SK-N-SH (cell line): ENCODE data around the gene SPO11. TPM values are rescaled to one million over a fixed set of nuclear protein-coding genes. Genes with fewer than 3 reads are reported as not detected.

Experiments
- CTCF ChIA-PET: fragments of 300-600, 350-600 bp; formaldehyde crosslinking; extraction: SDS; loops from one replicate; lab custom pipeline; 2021; lab: Yijun Ruan, JAX
- POLR2A ChIA-PET: fragments of 350-600 bp; sonication (Branson Sonifier 250); formaldehyde crosslinking; extraction: SDS; loops from one replicate; lab custom pipeline; 2020; ENCODE audit warnings: antibody characterized with exemption, inconsistent platforms; lab: Yijun Ruan, JAX
- DNase-seq: peaks from one replicate; pipeline ENCODE4 v3.0.0; 2012
- H2AFZ ChIP-seq: fragments of 200-600 bp; sonication (generic); 2 replicates; pipeline ENCODE4 v1.8.1; 2016; ENCODE audit warnings: antibody characterized with exemption, mild to moderate bottlenecking, low read depth
- H3F3A ChIP-seq: fragments of 200-600 bp; sonication (generic); replicated peaks from 2 replicates; pipeline ENCODE3; 2016; ENCODE audit warnings: antibody characterized with exemption, mild to moderate bottlenecking; ENCODE audit not compliant: insufficient read depth
- H3K27ac ChIP-seq, 2 experiments: fragments of 200-500 bp in 1 of 2; fragments of 200-600 bp in 1 of 2; sonication (Bioruptor generic) in 1 of 2; sonication (generic), shearing (Covaris generic) in 1 of 2; 2 replicates each; pipeline versions ENCODE4 v1.5.1 to v1.6.1; 2014 to 2016; ENCODE audit warnings: low read depth in 2 of 2, inconsistent platforms in 1 of 2, low read length in 1 of 2, mild to moderate bottlenecking in 1 of 2, mixed read lengths in 1 of 2
- H3K27me3 ChIP-seq: fragments of 200-600 bp; sonication (generic), shearing (Covaris generic); 2 replicates; pipeline ENCODE4 v1.6.1; 2016; ENCODE audit warnings: mixed run types; ENCODE audit not compliant: insufficient read depth
- H3K36me3 ChIP-seq, 2 experiments: fragments of 200-500 bp in 1 of 2; fragments of 200-600 bp in 1 of 2; sonication (Bioruptor generic) in 1 of 2; sonication (generic) in 1 of 2; replicated peaks in 1 of 2; 2 replicates each; pipeline versions ENCODE3 to v1.5.1; 2014 to 2016; ENCODE audit warnings: low read length in 1 of 2, mild to moderate bottlenecking in 1 of 2; ENCODE audit not compliant: insufficient read depth in 2 of 2, control insufficient read depth in 1 of 2
- H3K4me1 ChIP-seq, 2 experiments: fragments of 200-500 bp in 1 of 2; fragments of 200-600 bp in 1 of 2; sonication (Bioruptor generic) in 1 of 2; sonication (generic), shearing (Covaris generic) in 1 of 2; 2 replicates each; pipeline versions ENCODE4 v1.5.1 to v1.6.1; 2014 to 2016; ENCODE audit warnings: low read depth in 1 of 2, low read length in 1 of 2, mixed run types in 1 of 2; ENCODE audit not compliant: insufficient read depth in 2 of 2, control insufficient read depth in 1 of 2
- H3K4me2 ChIP-seq: fragments of 200-600 bp; sonication (generic), shearing (Covaris generic); 2 replicates; pipeline ENCODE4 v1.6.1; 2017; ENCODE audit warnings: mixed run types
- H3K4me3 ChIP-seq, 2 experiments: fragments of 200-500 bp in 1 of 2; fragments of 200-600 bp in 1 of 2; sonication (Bioruptor generic) in 1 of 2; sonication (generic), shearing (Covaris generic) in 1 of 2; 2 replicates each; pipeline versions ENCODE4 v1.5.1 to v1.8.1; 2014 to 2016; ENCODE audit warnings: low read depth in 2 of 2, inconsistent platforms in 1 of 2, low read length in 1 of 2, mild to moderate bottlenecking in 1 of 2, mixed read lengths in 1 of 2, moderate library complexity in 1 of 2
- H3K79me2 ChIP-seq: fragments of 200-600 bp; sonication (generic); 2 replicates; pipeline ENCODE4 v1.8.1; 2017; ENCODE audit warnings: mild to moderate bottlenecking; ENCODE audit not compliant: insufficient read depth
- H3K9ac ChIP-seq: fragments of 200-600 bp; sonication (generic); 2 replicates; pipeline ENCODE4 v1.6.1; 2017; ENCODE audit warnings: mixed run types
- H3K9me2 ChIP-seq: fragments of 200-600 bp; sonication (generic); 2 replicates; pipeline ENCODE4 v1.6.1; 2017; ENCODE audit warnings: mixed run types
- H3K9me3 ChIP-seq: fragments of 200-600 bp; sonication (generic); 2 replicates; pipeline ENCODE4 v1.6.1; 2017; ENCODE audit warnings: mixed run types, mild to moderate bottlenecking, moderate library complexity
- H4K20me1 ChIP-seq: fragments of 200-600 bp; sonication (generic); 2 replicates; pipeline ENCODE4 v1.6.1; 2017; ENCODE audit warnings: mild to moderate bottlenecking, mixed run types; ENCODE audit not compliant: insufficient read depth
- CHD2 ChIP-seq: fragments of 150-350 bp; IDR thresholded peaks from 2 replicates; pipeline ENCODE4 v1.6.1; 2018; ENCODE audit warnings: low read length; ENCODE audit not compliant: partially characterized antibody
- ELF1 ChIP-seq: IDR thresholded peaks from 2 replicates; pipeline ENCODE4 v1.4.0; 2012
- EP300 ChIP-seq, 2 experiments: IDR thresholded peaks; 2 replicates each; pipeline versions ENCODE4 v1.4.0 to v1.6.1; 2012; ENCODE audit warnings: borderline replicate concordance in 1 of 2, low read depth in 1 of 2, low read length in 1 of 2
- FOXJ3 ChIP-seq: sonication (generic); formaldehyde crosslinking; IDR thresholded peaks from 2 replicates; pipeline ENCODE4 v1.5.1; 2020; ENCODE audit warnings: mild to moderate bottlenecking, missing genetic modification reagents
- JUND ChIP-seq: IDR thresholded peaks from 2 replicates; pipeline ENCODE4 v1.4.0; 2012
- MEF2A ChIP-seq: IDR thresholded peaks from 2 replicates; pipeline ENCODE4 v1.4.0; 2012; ENCODE audit warnings: low read depth, borderline replicate concordance
- MXI1 ChIP-seq: IDR thresholded peaks from 2 replicates; pipeline ENCODE4 v1.6.1; 2012; ENCODE audit warnings: mild to moderate bottlenecking, low read depth, low read length, improper control_type of control experiment
- NFIC ChIP-seq: IDR thresholded peaks from 2 replicates; pipeline ENCODE4 v1.4.0; 2012; ENCODE audit warnings: borderline replicate concordance
- NRF1 ChIP-seq: IDR thresholded peaks from 2 replicates; pipeline ENCODE4 v1.6.1; 2012; ENCODE audit warnings: low read depth, mild to moderate bottlenecking, low read length
- PBX3 ChIP-seq: IDR thresholded peaks from 2 replicates; pipeline ENCODE4; 2012
- RFX5 ChIP-seq: IDR thresholded peaks from 2 replicates; pipeline ENCODE4 v1.6.1; 2012; ENCODE audit warnings: mild to moderate bottlenecking, improper control_type of control experiment, low read length
- RXRA ChIP-seq: IDR thresholded peaks from 2 replicates; pipeline ENCODE4 v1.4.0; 2012; ENCODE audit warnings: low read depth, mild to moderate bottlenecking, borderline replicate concordance
- SMC3 ChIP-seq: IDR thresholded peaks from 2 replicates; pipeline ENCODE4 v1.6.1; 2012; ENCODE audit warnings: low read depth, low read length, improper control_type of control experiment
- TAF1 ChIP-seq: IDR thresholded peaks from 2 replicates; pipeline ENCODE4 v1.6.1; 2012; ENCODE audit warnings: low read depth, mild to moderate bottlenecking, low read length, moderate library complexity, borderline replicate concordance
- TCF12 ChIP-seq: IDR thresholded peaks from 2 replicates; pipeline ENCODE4 v1.4.0; 2012
- TEAD4 ChIP-seq: IDR thresholded peaks from 2 replicates; pipeline ENCODE4 v1.4.0; 2012; ENCODE audit warnings: mild to moderate bottlenecking, borderline replicate concordance; ENCODE audit not compliant: insufficient read depth
- WGBS: methylation state at CpG from one replicate; pipeline ENCODE4 v1.1.6; 2017; ENCODE audit warnings: low lambda C conversion rate; 5-methylcytosine and 5-hydroxymethylcytosine counted together
- polyA plus RNA-seq, 3 experiments: library from polyadenylated mRNA; depleted of rRNA; stranded (reverse); fragments of >200 nt; gene quantifications; 2 replicates each; pipeline ENCODE4 v1.2.3, GENCODE V29; 2012
- TF ChIP-seq, protein P1 (sequence below): IDR thresholded peaks from 2 replicates; pipeline ENCODE4 v1.4.0; 2012; ENCODE audit warnings: low read depth
- TF ChIP-seq, protein P2 (sequence below): fragments of 150-350 bp; IDR thresholded peaks from 2 replicates; pipeline ENCODE4 v1.6.1; 2016; ENCODE audit warnings: mild to moderate bottlenecking, low read depth, low read length
- TF ChIP-seq, protein P3 (sequence below): IDR thresholded peaks from 2 replicates; pipeline ENCODE4 v1.6.1; 2012; ENCODE audit warnings: mild to moderate bottlenecking, low read depth, low read length, moderate library complexity

The SPO11 gene
- polyA plus RNA-seq, 1 of the 3 experiments (the other 2 are of a cell fraction) = not detected

DNA sequence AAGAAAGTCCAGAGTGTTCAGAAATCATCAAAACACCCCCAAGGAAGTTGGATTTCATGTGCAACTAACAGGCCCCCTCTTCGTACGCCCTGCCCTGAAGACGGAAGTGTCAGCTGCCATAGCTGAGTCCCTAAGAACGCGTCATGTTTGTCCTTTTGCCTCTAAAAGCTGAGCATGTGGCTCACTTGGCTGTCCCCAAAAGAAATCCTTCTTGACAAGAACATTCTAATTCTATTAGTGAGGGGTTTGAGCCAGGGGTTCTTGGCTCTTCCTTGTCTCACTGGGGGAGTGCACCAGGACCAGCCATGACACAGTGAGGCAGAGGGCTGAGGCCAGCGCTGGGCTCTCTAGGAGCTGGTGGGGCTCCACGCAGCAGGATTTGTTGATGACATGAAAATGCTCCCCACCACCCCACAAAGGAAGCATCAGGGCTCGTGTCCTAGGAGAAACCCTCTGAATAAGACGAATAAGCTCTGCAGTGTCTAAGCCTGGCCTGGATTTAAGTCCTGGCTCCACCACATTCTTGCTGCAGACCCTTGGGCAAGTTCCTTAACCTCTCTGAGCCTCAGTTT is 20.0 kb upstream of the SPO11 start:
- DNase-seq = no peak
- POLR2A ChIA-PET = no interaction called here
- Histone ChIP-seq H3K9me3 (no peaks in the 10 kb centered on the region), H4K20me1 (no peaks in the 10 kb centered on the region), H3K4me1 (peaks cover 0 to 6% of the 10 kb centered on the region in 2 experiments; a peak in 1 of 4 replicates), H3K27me3 (no peaks in the 10 kb centered on the region), H3F3A (no peaks in the 10 kb centered on the region), H3K79me2 (no peaks in the 10 kb centered on the region), H3K9ac (no peak overlapping the region), H3K9me2 (no peaks in the 10 kb centered on the region), H3K4me2 (no peak overlapping the region)
- no peak for TF ChIP-seq SMC3
- TF ChIP-seq, protein P1, sequence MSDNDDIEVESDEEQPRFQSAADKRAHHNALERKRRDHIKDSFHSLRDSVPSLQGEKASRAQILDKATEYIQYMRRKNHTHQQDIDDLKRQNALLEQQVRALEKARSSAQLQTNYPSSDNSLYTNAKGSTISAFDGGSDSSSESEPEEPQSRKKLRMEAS = no peak
- no peak for TF ChIP-seq TAF1
- no peak for TF ChIP-seq FOXJ3 (CRISPR knock-in tag)
- TF ChIP-seq, protein P2, sequence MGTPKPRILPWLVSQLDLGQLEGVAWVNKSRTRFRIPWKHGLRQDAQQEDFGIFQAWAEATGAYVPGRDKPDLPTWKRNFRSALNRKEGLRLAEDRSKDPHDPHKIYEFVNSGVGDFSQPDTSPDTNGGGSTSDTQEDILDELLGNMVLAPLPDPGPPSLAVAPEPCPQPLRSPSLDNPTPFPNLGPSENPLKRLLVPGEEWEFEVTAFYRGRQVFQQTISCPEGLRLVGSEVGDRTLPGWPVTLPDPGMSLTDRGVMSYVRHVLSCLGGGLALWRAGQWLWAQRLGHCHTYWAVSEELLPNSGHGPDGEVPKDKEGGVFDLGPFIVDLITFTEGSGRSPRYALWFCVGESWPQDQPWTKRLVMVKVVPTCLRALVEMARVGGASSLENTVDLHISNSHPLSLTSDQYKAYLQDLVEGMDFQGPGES = no peak
- no peak for TF ChIP-seq RXRA
- no peak for TF ChIP-seq TCF12
- TF ChIP-seq PBX3 = no peak
- TF ChIP-seq, all 33 proteins: peak for 0
- no peaks in the 10 kb centered on the region for H3K36me3 ChIP-seq
- 49% methylated on average over 7 of the region's 9 CpGs for WGBS
- no peak overlapping the region for H3K27ac ChIP-seq
- no peak overlapping the region for H2AFZ ChIP-seq
- no peak overlapping the region for H3K4me3 ChIP-seq
- CTCF ChIA-PET = interaction anchor here (1.6 to 2.1 kb wide), 3 partner anchors 16 to 36 kb away, joined by 4 to 8 read pairs (median 4); no protein-coding TSS in a partner anchor

DNA sequence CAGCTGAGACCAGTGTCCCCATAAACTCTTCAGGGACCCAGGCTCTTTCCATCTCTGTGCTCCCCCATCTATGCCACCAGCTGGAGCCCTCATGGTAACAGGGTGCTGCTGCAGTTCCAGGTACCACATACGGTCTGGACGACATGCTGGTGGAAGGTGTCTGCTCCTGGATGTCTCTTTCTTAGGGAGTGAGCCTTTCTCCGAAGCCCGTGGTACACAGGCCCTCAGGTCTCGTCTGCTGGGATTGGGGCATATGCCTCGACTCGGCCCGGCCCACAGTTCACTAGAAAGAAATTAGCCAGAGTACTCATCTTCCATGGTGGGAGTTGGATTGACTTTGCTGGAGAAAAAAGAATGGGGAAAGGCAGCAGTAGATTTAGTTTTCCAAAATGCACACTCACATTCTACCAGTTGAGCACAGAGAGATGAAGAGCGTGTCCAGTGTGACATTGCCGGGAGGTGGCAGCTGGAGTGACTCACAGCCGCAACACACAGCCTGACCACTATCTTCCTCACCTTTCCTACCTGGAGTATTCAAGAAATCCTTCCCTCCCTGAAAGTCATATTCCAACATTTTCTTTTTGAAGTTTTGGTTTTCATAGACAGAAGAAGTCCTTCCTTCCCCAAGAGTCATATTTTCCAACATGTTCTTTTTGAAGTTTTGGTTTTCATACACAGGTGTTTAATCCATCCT is 18.6 kb upstream of the SPO11 start:
- no peaks in the 10 kb centered on the region for H3K9me3 ChIP-seq
- H3K9me2 ChIP-seq = no peaks in the 10 kb centered on the region
- no peak overlapping the region for H2AFZ ChIP-seq
- POLR2A ChIA-PET = no interaction called here
- H3K27me3 ChIP-seq = no peaks in the 10 kb centered on the region
- no peaks in the 10 kb centered on the region for H3K79me2 ChIP-seq
- peaks cover 0 to 6% of the 10 kb centered on the region in 2 experiments; a peak in 1 of 4 replicates for H3K4me1 ChIP-seq
- no peaks in the 10 kb centered on the region for H3K36me3 ChIP-seq
- WGBS = 53% methylated on average over 11 of the region's 11 CpGs
- no peak overlapping the region for H3K4me3 ChIP-seq
- H3K27ac ChIP-seq = no peak overlapping the region
- H3K4me2 ChIP-seq = no peak overlapping the region
- no peak for DNase-seq
- CTCF ChIA-PET = no interaction called here
- H3K9ac ChIP-seq = no peak overlapping the region
- H3F3A ChIP-seq = no peaks in the 10 kb centered on the region
- no peaks in the 10 kb centered on the region for H4K20me1 ChIP-seq
- TF ChIP-seq NRF1 (no peak), ELF1 (no peak), MXI1 (no peak), PBX3 (no peak), EP300 (IDR thresholded peaks at IDR 0.05; ENCODE audit: borderline replicate concordance in 1 of 2, low read depth in 1 of 2, low read length in 1 of 2) (no peak), NFIC (no peak), MEF2A (no peak), TEAD4 (no peak), TCF12 (no peak), RFX5 (no peak), CHD2 (no peak), JUND (no peak), FOXJ3 (CRISPR knock-in tag) (no peak)
- TF ChIP-seq, protein P3, sequence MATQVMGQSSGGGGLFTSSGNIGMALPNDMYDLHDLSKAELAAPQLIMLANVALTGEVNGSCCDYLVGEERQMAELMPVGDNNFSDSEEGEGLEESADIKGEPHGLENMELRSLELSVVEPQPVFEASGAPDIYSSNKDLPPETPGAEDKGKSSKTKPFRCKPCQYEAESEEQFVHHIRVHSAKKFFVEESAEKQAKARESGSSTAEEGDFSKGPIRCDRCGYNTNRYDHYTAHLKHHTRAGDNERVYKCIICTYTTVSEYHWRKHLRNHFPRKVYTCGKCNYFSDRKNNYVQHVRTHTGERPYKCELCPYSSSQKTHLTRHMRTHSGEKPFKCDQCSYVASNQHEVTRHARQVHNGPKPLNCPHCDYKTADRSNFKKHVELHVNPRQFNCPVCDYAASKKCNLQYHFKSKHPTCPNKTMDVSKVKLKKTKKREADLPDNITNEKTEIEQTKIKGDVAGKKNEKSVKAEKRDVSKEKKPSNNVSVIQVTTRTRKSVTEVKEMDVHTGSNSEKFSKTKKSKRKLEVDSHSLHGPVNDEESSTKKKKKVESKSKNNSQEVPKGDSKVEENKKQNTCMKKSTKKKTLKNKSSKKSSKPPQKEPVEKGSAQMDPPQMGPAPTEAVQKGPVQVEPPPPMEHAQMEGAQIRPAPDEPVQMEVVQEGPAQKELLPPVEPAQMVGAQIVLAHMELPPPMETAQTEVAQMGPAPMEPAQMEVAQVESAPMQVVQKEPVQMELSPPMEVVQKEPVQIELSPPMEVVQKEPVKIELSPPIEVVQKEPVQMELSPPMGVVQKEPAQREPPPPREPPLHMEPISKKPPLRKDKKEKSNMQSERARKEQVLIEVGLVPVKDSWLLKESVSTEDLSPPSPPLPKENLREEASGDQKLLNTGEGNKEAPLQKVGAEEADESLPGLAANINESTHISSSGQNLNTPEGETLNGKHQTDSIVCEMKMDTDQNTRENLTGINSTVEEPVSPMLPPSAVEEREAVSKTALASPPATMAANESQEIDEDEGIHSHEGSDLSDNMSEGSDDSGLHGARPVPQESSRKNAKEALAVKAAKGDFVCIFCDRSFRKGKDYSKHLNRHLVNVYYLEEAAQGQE = no peak
